ENCODE data around the gene ADISSP.

DNA sequence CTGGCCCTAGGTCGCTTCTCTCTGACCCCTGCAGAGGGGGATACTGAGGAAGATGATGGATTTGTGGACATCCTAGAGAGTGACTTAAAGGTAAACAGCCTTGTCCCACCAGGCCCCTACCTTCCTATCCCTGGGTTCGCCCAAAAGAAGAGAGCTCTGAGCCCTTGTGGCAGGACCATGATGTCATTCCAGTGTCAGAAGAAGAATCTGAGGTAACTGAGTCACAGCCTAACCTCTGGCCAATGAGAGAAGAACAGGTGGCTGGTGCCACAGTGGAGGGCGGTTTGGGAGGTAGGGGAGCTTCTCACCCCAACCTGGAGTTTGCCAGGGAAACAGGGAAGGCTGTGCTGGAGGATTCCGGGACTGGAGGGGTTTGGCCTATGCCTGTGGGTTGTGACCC is 33.7 kb upstream of the ADISSP start:
- TF ChIP-seq, protein P1, sequence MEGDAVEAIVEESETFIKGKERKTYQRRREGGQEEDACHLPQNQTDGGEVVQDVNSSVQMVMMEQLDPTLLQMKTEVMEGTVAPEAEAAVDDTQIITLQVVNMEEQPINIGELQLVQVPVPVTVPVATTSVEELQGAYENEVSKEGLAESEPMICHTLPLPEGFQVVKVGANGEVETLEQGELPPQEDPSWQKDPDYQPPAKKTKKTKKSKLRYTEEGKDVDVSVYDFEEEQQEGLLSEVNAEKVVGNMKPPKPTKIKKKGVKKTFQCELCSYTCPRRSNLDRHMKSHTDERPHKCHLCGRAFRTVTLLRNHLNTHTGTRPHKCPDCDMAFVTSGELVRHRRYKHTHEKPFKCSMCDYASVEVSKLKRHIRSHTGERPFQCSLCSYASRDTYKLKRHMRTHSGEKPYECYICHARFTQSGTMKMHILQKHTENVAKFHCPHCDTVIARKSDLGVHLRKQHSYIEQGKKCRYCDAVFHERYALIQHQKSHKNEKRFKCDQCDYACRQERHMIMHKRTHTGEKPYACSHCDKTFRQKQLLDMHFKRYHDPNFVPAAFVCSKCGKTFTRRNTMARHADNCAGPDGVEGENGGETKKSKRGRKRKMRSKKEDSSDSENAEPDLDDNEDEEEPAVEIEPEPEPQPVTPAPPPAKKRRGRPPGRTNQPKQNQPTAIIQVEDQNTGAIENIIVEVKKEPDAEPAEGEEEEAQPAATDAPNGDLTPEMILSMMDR (conservative IDR thresholded peaks at IDR 0.05; ENCODE audit: low read depth, low read length): no peak
- no peak for TF ChIP-seq EZH2 (IDR thresholded peaks at IDR 0.05; ENCODE audit: low read length, unreplicated experiment)
